ENCODE results near the gene WNT5B. TPM values are rescaled to one million over a fixed set of nuclear protein-coding genes. Genes with fewer than 3 reads are reported as not detected.

The WNT5B gene
- total and polyA plus RNA-seq, 10 donors, result 1.1 to 8.7 (median 4.4) TPM

DNA sequence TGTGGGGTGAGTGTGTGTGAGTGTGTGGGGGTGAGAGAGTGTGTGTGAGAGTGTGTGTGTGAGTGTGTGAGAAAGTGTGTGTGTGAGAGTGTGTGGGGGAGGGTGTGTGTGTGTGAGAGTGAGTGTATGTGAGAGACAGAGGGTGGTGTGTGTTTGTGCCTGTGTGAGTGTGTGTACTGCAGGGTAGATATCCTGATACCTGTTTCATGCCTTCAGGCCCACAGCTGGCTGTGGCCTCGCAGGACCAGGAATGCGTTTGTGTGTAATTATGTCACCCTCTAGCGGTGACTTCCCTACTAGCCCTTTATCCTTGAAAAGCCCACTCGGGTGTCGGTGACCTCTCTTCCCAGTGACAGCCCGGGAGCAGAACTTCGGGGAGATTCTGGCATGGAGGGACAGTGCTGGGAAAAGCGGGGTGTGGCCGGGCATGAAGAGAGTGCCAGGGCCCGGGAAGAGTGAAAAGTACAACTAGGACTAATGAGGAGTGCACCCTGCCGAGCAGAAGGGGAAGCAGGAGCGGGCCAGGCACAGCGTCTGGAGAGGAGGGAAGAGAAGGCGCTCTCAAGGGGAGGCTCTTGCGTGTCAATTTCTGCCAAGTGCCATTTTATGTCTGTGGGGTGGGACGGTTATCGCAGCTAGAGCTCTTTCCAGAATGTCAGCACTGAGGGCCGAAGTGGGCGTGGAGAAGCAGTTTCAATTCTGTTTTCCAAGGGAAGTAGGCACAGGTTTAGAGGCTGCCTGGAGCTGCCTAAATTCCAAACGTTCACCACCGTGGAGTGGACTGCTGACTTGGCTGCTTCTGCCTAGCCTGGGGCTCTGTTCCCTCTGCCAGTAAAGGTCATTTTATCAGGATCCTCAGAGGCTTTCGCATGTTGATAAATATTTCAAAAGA, 23.7 kb upstream of the WNT5B start:
- intact Hi-C loops (cut with DNase I; ENCODE audit: low total_unique reads), result no loop called here
- Histone ChIP-seq H3K36me3 (no peaks in the 10 kb centered on the region), H3K9me3 (no peaks in the 10 kb centered on the region), H3K27ac (peak overlapping the region; percentile 58 to 89 (median 84)), H3K4me1 (peaks cover 13 to 70% (median 49%) of the 10 kb centered on the region in 6 donors), H3K4me3 (peak overlapping the region; percentile 32 to 63 (median 39)), H3K27me3 (replicated peaks in 1 of 7) (no peaks in the 10 kb centered on the region)
- TF ChIP-seq POLR2AphosphoS5 (IDR thresholded peaks at IDR 0.05) (peak; percentile 16 to 62 (median 34)), POLR2A (IDR thresholded peaks at IDR 0.05) (no peak)
- TF ChIP-seq, protein P1, sequence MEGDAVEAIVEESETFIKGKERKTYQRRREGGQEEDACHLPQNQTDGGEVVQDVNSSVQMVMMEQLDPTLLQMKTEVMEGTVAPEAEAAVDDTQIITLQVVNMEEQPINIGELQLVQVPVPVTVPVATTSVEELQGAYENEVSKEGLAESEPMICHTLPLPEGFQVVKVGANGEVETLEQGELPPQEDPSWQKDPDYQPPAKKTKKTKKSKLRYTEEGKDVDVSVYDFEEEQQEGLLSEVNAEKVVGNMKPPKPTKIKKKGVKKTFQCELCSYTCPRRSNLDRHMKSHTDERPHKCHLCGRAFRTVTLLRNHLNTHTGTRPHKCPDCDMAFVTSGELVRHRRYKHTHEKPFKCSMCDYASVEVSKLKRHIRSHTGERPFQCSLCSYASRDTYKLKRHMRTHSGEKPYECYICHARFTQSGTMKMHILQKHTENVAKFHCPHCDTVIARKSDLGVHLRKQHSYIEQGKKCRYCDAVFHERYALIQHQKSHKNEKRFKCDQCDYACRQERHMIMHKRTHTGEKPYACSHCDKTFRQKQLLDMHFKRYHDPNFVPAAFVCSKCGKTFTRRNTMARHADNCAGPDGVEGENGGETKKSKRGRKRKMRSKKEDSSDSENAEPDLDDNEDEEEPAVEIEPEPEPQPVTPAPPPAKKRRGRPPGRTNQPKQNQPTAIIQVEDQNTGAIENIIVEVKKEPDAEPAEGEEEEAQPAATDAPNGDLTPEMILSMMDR (IDR thresholded peaks at IDR 0.05 in 8 of 11, conservative IDR thresholded peaks at IDR 0.05 in 3 of 11), result peak; percentile 61 to 88 (median 81)
- DNase-seq, result peak; percentile 87
- 3 to 4% (median 4%) methylated on average over 22 of the region's 22 CpGs for WGBS, 5 donors

DNA sequence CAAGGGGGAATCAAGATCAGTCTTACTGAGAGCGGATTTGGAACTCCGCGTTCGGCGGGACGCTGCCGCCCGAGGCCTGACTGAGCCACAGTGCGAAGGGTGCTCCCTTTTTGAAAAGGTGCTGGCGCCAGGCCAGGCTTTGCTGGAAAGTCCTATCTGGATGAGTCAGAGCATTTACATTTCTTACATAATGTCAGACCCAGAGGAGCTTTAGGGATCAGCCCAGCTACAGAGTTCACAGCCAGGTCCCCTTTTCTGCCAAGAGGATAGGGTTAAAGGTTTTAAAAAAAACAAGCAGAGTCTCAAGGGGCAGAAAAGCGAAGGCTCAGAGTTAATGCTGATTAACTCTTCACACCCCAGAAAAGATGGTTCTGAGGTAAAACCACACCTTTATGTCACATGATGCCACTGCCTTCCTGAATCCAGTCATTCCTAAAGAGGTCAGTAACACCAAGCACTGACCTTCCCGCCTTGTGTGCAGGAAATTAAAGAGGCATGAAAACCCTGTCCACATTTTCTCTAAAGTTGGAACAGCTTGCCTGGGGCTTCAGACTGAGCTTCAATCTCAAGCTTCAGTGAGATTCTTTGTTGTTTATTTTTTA, 22.9 kb upstream of the WNT5B start:
- Histone ChIP-seq H3K36me3 (no peaks in the 10 kb centered on the region), H3K4me3 (peak overlapping the region; percentile 32 to 63 (median 39)), H3K4me1 (peaks cover 12 to 65% (median 44%) of the 10 kb centered on the region in 6 donors), H3K27me3 (replicated peaks in 1 of 7) (no peaks in the 10 kb centered on the region), H3K9me3 (no peaks in the 10 kb centered on the region), H3K27ac (peak overlapping the region; percentile 58 to 89 (median 84))
- TF ChIP-seq, protein P1 (IDR thresholded peaks at IDR 0.05 in 8 of 11, conservative IDR thresholded peaks at IDR 0.05 in 3 of 11), result no peak
- TF ChIP-seq POLR2A (IDR thresholded peaks at IDR 0.05), result no peak
- TF ChIP-seq POLR2AphosphoS5 (IDR thresholded peaks at IDR 0.05), result peak; percentile 68 to 72 (median 72)
- DNase-seq, result peak; percentile 89
- 14 to 34% (median 18%) methylated on average over 11 to 12 of the region's 12 CpGs for WGBS, 5 donors
- intact Hi-C loops (cut with DNase I; ENCODE audit: low total_unique reads), result no loop called here

DNA sequence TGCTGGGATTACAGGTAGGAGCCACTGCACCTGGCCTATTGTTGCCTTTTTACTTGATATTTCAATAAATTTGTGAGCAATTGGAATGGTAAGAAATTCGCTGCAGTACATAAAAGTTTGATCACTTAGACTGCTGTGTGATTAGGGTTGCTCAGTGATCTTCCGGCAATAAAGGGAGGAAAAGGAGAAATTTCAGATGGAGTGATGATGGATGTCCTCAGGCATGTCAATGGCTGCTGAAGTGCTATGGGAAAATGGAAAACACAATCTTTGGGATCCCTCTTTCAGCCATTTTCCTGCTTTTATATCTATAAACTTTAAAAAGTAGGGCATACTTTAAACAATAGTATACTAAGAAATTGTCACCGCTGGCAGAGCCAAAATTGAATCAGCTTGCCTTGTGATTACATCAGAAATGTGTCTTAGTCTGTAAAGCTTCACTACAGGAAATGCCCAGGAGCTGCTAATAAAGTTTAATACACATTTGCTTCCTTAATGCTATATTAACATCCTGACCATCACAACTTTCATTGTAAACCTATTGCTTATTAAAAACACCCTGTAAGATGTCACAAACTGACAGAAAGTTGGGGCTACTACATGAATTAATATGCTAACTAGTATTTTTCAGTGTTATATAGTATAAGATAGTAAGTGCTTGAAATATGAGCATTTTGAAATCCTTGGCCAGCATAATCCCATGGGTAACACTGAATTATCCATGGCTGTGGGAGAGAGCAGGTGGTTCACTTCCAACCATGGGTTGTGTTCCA, 20.9 kb upstream of the WNT5B start:
- Histone ChIP-seq H3K27ac (peak overlapping the region in 5 of 8 donors; percentile 8 to 79 (median 62)), H3K4me1 (peaks cover 9 to 48% (median 31%) of the 10 kb centered on the region in 6 donors)
- no peak for DNase-seq

More for the DNA sequence above, 20.9 kb upstream of the WNT5B start:
- no peaks in the 10 kb centered on the region for H3K9me3 ChIP-seq
- intact Hi-C loops (cut with DNase I; ENCODE audit: low total_unique reads), result no loop called here
- H3K27me3 ChIP-seq (replicated peaks in 1 of 7), result no peaks in the 10 kb centered on the region
- no peak for TF ChIP-seq POLR2AphosphoS5 (IDR thresholded peaks at IDR 0.05)
- no peak for TF ChIP-seq POLR2A (IDR thresholded peaks at IDR 0.05)
- TF ChIP-seq, protein P1 (IDR thresholded peaks at IDR 0.05 in 8 of 11, conservative IDR thresholded peaks at IDR 0.05 in 3 of 11), result no peak
- H3K4me3 ChIP-seq, result no peak overlapping the region
- WGBS, 5 donors, result 72 to 90% (median 83%) methylated on average over 3 of the region's 3 CpGs
- no peaks in the 10 kb centered on the region for H3K36me3 ChIP-seq
